LoVo (cell line): Measurements from ENCODE around the gene G3BP2.

ENCODE experiments used
- DNase-seq: peaks from one replicate; pipeline ENCODE4 v3.0.0-alpha.2; 2016; ENCODE audit warnings: low spot score

G3BP2 gene

GRCh38 chr4:75637827-75638226 is 35.4 kb downstream of the G3BP2 start:
- DNase-seq: no peak

DNA sequence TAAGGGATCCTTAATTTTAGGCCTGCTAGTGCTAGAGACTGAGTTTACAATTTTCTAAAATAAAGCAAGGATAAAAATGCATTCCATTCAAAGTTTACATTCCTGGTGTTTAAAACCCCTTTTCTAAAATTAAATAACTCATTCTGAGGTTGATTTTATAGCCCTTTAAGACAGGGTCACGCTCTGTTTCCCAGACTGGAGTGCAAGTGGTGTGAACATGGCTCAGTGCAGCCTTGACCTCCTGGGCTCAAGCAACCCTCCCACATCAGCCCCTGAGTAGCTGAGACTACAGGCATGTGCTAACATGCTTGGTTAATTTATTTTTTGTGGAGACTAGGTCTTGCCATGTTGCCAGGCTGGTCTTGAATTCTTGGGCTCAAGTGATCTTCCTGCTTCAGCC is 36.0 kb downstream of the G3BP2 start:
- no peak for DNase-seq

GRCh38 chr4:75634951-75635350 is 38.3 kb downstream of the G3BP2 start:
- DNase-seq: no peak

DNA sequence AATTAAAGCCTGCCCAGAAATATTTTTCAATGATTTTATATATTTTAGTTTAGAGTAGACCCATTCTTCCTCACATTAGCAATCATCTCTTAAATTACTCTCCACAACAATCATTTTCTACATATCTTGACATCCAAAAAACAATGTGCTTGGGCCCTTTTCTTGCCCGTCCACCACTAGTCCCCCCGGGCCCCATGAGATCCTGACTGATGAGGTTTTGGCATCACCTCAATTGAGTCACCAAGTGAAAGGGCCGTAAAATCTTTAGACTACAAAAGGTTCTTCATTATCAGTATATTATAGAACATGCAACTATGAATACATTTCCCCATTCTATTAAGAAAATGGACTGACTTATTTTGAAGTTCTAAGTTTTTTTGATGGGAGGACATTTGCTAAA is 38.9 kb downstream of the G3BP2 start:
- DNase-seq: no peak

- no peak for DNase-seq
Measured at GRCh38 chr4:75633846-75634245, 39.4 kb downstream of the G3BP2 start.

GRCh38 chr4:75630937-75631329 is 42.3 kb downstream of the G3BP2 start:
- no peak for DNase-seq

DNA sequence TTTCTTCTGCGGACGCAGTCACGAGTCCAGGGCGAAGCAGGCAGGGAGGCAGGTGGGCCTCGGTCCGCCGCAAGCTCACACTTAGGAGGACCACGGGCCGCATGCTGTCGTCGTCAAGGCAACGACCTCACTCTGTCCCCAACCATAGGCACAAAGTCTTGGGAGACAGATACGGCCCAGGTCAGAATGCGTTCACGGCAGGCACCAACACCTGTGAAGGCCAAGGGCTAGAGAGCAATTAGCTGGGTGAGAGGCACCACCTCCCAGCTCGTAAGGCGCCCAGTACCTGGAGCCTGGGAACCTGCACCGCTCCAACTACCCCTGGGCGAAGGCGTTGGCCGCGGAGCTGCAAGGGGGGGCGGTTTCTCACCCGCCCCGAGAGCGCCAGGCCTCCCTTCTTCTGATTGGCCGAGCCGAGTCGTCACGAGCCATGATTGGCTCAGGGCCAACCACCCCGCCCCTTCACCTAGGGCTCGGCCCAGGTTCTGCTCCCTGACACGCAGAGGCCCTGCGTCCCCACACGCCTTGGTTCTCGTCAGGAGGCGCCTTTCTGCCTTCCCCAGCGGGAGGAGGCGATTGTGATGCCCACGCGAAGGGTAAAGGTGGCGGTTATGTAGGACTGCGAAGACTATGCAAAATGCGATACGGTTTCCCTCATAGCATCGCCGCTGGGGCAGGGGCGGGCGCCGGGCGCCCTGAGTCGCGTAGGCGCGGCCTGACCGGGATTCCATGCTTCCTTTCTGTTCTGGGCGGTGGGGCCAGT is 42.9 kb downstream of the G3BP2 start, which contains the start of gene CDKL2:
CDKL2 (minus strand) TSS at position 355 of the 763 bp plus-strand sequence. CDS start 4,540 bp downstream, outside the sequence.
- peak; percentile 80 for DNase-seq

GRCh38 chr4:75629239-75629638 is 44.0 kb downstream of the G3BP2 start:
- DNase-seq: no peak

- no peak for DNase-seq
Measured at GRCh38 chr4:75623026-75623425, 50.2 kb downstream of the G3BP2 start.

- no peak for DNase-seq
Measured at GRCh38 chr4:75621715-75622114, 51.5 kb downstream of the G3BP2 start.

GRCh38 chr4:75612306-75612705 is 60.9 kb downstream of the G3BP2 start:
- DNase-seq: no peak

GRCh38 chr4:75605928-75606327 is 67.3 kb downstream of the G3BP2 start:
- DNase-seq: no peak

GRCh38 chr4:75599647-75600046 is 73.6 kb downstream of the G3BP2 start:
- no peak for DNase-seq

- DNase-seq: no peak
Measured at GRCh38 chr4:75598390-75598789, 74.8 kb downstream of the G3BP2 start.

DNA sequence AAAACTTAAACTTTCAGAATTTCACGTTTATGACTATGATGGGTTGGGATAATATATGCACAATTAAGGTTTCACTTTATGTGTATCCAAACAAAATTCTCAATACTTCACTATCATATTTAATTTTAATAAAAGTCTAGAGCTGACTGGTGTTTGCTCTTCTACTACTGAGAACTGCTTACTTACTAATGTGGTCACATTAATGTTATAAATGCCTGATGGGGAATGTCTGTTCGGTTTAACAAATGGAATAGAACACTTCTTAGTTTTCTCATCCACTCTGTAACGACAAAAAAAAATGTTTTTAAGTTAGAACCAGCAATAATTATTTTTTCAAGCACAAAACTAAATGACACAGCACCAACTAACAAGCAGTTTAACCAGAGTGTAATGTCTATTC is 77.2 kb downstream of the G3BP2 start:
- no peak for DNase-seq

- DNase-seq: no peak
Measured at GRCh38 chr4:75593393-75593792, 79.8 kb downstream of the G3BP2 start.
